Lower leg skin (tissue), 3 donors: ENCODE results near the gene ZNF611.

Experiments used
- POLR2A ChIP-seq, 2 donors: fragments of 450-650 bp; IDR thresholded peaks; one replicate each; pipeline ENCODE4 v1.6.1; 2016 to 2017; ENCODE audit warnings: antibody characterized with exemption in 2 of 2, mild to moderate bottlenecking in 1 of 2, moderate library complexity in 1 of 2
- TF ChIP-seq, protein P1 (sequence below), 3 donors: fragments of 450-650 bp; IDR thresholded peaks; one replicate each; pipeline ENCODE4 v1.5.1; 2016; ENCODE audit warnings: antibody characterized with exemption in 3 of 3, mild to moderate bottlenecking in 3 of 3, moderate library complexity in 2 of 3

GRCh38 chr19:52662631-52663030, 72.2 kb downstream of the ZNF611 start:
- TF ChIP-seq POLR2A (IDR thresholded peaks at IDR 0.05): no peak
- TF ChIP-seq, protein P1, sequence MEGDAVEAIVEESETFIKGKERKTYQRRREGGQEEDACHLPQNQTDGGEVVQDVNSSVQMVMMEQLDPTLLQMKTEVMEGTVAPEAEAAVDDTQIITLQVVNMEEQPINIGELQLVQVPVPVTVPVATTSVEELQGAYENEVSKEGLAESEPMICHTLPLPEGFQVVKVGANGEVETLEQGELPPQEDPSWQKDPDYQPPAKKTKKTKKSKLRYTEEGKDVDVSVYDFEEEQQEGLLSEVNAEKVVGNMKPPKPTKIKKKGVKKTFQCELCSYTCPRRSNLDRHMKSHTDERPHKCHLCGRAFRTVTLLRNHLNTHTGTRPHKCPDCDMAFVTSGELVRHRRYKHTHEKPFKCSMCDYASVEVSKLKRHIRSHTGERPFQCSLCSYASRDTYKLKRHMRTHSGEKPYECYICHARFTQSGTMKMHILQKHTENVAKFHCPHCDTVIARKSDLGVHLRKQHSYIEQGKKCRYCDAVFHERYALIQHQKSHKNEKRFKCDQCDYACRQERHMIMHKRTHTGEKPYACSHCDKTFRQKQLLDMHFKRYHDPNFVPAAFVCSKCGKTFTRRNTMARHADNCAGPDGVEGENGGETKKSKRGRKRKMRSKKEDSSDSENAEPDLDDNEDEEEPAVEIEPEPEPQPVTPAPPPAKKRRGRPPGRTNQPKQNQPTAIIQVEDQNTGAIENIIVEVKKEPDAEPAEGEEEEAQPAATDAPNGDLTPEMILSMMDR (IDR thresholded peaks at IDR 0.05): no peak
